Breast epithelium (tissue), 4 donors: ENCODE data around the gene FN3K. TPM values are rescaled to one million over a fixed set of nuclear protein-coding genes. Genes with fewer than 3 reads are reported as not detected.
A peak's percentile ranks its signal among the peaks of the same experiment; 100 is the strongest.

Experiments
- DNase-seq, 2 donors: peaks; one replicate each; pipeline ENCODE4 v3.0.0-alpha.2; 2019; ENCODE audit warnings: low spot score in 2 of 2
- H3K27ac ChIP-seq, 2 donors: fragments of 200-600 bp; sonication (generic) in 1 of 2; one replicate each; pipeline ENCODE4 v1.5.1; 2016 to 2019; ENCODE audit warnings: mild to moderate bottlenecking in 1 of 2
- H3K27me3 ChIP-seq, 2 donors: fragments of 200-600 bp; sonication (generic) in 1 of 2; one replicate each; pipeline versions ENCODE4 v1.5.1 to v1.6.0; 2017 to 2019; ENCODE audit warnings: control low read depth in 1 of 2, mild to moderate bottlenecking in 1 of 2
- H3K36me3 ChIP-seq: fragments of 200-600 bp; one replicate; pipeline ENCODE4 v1.5.1; 2019
- H3K4me1 ChIP-seq, 2 donors: fragments of 200-600 bp; sonication (generic); one replicate each; pipeline ENCODE4 v1.5.1; 2016 to 2019; ENCODE audit warnings: control low read depth in 1 of 2
- H3K4me3 ChIP-seq, 3 donors: fragments of 200-600 bp; sonication (generic); 1 replicate in 2 of 3; 2 replicates in 1 of 3; pipeline ENCODE4 v1.5.1; 2016 to 2019; ENCODE audit warnings: mild to moderate bottlenecking in 3 of 3, moderate library complexity in 2 of 3
- H3K9me3 ChIP-seq, 2 donors: fragments of 200-600 bp; sonication (generic) in 1 of 2; one replicate each; pipeline ENCODE4 v1.5.1; 2016 to 2019; ENCODE audit warnings: control low read depth in 1 of 2
- CTCF ChIP-seq, 3 donors: fragments of 450-650 bp; IDR thresholded peaks; one replicate each; pipeline ENCODE4 v1.5.1; 2016 to 2017; ENCODE audit warnings: antibody characterized with exemption in 3 of 3, mild to moderate bottlenecking in 3 of 3, moderate library complexity in 3 of 3
- POLR2A ChIP-seq: fragments of 450-650 bp; IDR thresholded peaks from one replicate; pipeline ENCODE4 v1.6.1; 2016; ENCODE audit warnings: antibody characterized with exemption, mild to moderate bottlenecking, moderate library complexity
- POLR2AphosphoS5 ChIP-seq, 3 donors: sonication (generic); formaldehyde crosslinking; IDR thresholded peaks; one replicate each; pipeline ENCODE4 v1.6.1; 2017; ENCODE audit warnings: antibody characterized with exemption in 3 of 3
- intact Hi-C: fragments of 100-400 bp; cut with DNase I; formaldehyde crosslinking; loops from one replicate; pipeline ENCODE4 v1.15.1; 2023; ENCODE audit warnings: low total_unique reads
- total RNA-seq, 3 donors: library from RNA; depleted of rRNA; stranded (reverse); fragments of >200 nt; gene quantifications; one replicate each; pipeline ENCODE4 v1.1.0, GENCODE V29; 2016

The FN3K gene
- total RNA-seq, 3 donors from 2014 or later, result 4.5 to 9.4 (median 7.2) TPM

DNA sequence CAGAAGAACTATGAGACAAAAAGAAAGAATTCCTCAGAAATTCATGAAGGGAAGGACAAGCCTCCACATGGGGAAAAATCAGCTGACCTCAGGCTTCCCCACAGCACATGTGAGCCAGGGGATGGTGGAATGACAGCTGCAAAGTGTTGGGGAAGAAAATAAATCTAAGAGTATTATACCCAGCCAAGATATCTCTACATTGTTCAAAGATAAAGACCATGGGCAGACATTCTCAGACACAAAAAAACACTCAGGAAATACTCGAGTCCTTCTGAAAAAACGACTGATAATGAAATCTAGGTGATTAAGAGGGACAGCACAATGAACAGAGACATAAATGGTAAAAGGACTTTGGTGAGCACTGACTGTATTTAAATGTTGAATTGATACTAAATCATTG is 40.8 kb upstream of the FN3K start:
- H3K36me3 ChIP-seq, result no peaks in the 10 kb centered on the region
- peaks cover 4 to 6% of the 10 kb centered on the region in 2 donors for H3K9me3 ChIP-seq
- intact Hi-C loops, result no loop called here
- no peak overlapping the region for H3K27ac ChIP-seq
- DNase-seq, result no peak
- no peak overlapping the region for H3K4me3 ChIP-seq
- no peak for TF ChIP-seq POLR2A
- no peak for TF ChIP-seq CTCF (IDR thresholded peaks at IDR 0.05)
- TF ChIP-seq POLR2AphosphoS5 (IDR thresholded peaks at IDR 0.05), result no peak
- no peaks in the 10 kb centered on the region for H3K27me3 ChIP-seq
- H3K4me1 ChIP-seq, result no peaks in the 10 kb centered on the region

GRCh38 chr17:82696259-82696658 is 39.2 kb upstream of the FN3K start:
- no peak overlapping the region for H3K27ac ChIP-seq
- no peaks in the 10 kb centered on the region for H3K4me1 ChIP-seq
- peak overlapping the region in 1 of 3 donors; percentile 99 for H3K4me3 ChIP-seq
- peaks cover 4 to 6% of the 10 kb centered on the region in 2 donors for H3K9me3 ChIP-seq
- H3K36me3 ChIP-seq, result no peaks in the 10 kb centered on the region
- H3K27me3 ChIP-seq, result no peaks in the 10 kb centered on the region
- TF ChIP-seq POLR2AphosphoS5 (IDR thresholded peaks at IDR 0.05) (no peak), POLR2A (no peak)
- intact Hi-C loops, result no loop called here
- no peak for DNase-seq

DNA sequence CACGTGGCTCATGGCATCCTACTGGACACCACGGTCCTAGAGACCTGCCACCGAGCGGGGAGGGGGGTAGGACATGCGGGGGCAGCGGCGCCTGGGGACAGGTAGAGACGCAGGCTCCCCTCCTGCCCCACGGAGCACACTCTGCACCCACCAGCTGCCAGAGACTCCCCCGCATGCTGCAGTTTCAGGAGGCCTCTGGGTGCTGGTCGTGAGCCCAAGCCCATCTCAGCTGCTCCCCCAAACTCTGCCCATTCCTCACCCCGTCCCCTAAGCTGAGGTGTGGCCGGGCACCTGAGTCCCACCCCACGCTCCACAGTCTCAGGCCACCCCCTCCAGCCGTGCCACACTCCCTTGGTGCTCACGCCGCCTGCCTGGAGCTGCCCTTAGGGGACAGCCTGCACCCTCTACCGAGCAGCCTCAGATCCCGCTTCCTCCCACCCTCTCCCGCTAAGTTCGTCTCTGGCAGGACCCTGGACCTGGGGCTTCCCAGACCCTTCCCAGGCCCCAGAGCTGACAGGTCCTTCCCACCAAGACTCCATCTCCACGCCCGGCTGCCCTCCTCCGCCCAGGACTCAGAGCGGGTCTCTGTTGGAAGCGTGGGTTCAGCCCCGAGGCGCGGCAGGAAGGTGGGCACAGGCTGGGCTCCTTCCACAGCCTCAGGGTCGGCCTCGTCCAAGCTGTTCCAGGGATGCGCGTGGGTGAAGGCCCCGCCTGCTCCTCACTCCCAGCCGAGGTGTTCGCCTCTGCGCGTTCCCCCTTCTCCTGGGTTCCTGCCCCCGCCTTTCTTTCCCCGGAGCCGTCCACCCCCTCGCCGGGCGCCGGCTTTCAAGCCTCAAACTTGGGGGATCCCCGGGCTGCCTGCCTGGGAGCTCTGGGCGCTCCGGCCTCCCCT is 38.3 kb upstream of the FN3K start:
- no peak for TF ChIP-seq POLR2A
- TF ChIP-seq POLR2AphosphoS5 (IDR thresholded peaks at IDR 0.05), result no peak
- TF ChIP-seq CTCF (IDR thresholded peaks at IDR 0.05), result no peak
- Histone ChIP-seq H3K9me3 (peaks cover 4 to 6% of the 10 kb centered on the region in 2 donors), H3K4me3 (peak overlapping the region; percentile 72 to 99 (median 75)), H3K36me3 (no peaks in the 10 kb centered on the region), H3K4me1 (no peaks in the 10 kb centered on the region), H3K27me3 (no peaks in the 10 kb centered on the region), H3K27ac (peak overlapping the region; percentile 65 to 72)
- no peak for DNase-seq
- intact Hi-C loops, result no loop called here

DNA sequence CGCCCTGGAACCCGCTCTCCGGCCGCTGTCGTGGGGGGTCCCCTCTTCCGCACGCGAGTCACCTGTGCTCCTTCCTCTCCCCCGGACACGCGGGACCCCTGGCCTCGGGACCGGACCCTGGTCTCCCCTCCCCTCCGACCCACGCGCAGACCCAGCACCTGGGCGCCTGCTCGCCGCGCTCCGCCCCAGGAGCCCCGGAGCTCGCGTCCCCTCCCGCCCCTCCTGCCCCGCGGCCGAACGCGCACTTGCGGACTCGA is 37.7 kb upstream of the FN3K start:
- Histone ChIP-seq H3K27ac (peak overlapping the region; percentile 65 to 72), H3K9me3 (peaks cover 4 to 6% of the 10 kb centered on the region in 2 donors), H3K4me1 (no peaks in the 10 kb centered on the region), H3K27me3 (no peaks in the 10 kb centered on the region), H3K4me3 (peak overlapping the region; percentile 72 to 99 (median 75)), H3K36me3 (no peaks in the 10 kb centered on the region)
- intact Hi-C loops, result no loop called here
- DNase-seq, result no peak
- TF ChIP-seq CTCF (IDR thresholded peaks at IDR 0.05), result no peak
- TF ChIP-seq POLR2AphosphoS5 (IDR thresholded peaks at IDR 0.05), result no peak
- TF ChIP-seq POLR2A, result no peak

DNA sequence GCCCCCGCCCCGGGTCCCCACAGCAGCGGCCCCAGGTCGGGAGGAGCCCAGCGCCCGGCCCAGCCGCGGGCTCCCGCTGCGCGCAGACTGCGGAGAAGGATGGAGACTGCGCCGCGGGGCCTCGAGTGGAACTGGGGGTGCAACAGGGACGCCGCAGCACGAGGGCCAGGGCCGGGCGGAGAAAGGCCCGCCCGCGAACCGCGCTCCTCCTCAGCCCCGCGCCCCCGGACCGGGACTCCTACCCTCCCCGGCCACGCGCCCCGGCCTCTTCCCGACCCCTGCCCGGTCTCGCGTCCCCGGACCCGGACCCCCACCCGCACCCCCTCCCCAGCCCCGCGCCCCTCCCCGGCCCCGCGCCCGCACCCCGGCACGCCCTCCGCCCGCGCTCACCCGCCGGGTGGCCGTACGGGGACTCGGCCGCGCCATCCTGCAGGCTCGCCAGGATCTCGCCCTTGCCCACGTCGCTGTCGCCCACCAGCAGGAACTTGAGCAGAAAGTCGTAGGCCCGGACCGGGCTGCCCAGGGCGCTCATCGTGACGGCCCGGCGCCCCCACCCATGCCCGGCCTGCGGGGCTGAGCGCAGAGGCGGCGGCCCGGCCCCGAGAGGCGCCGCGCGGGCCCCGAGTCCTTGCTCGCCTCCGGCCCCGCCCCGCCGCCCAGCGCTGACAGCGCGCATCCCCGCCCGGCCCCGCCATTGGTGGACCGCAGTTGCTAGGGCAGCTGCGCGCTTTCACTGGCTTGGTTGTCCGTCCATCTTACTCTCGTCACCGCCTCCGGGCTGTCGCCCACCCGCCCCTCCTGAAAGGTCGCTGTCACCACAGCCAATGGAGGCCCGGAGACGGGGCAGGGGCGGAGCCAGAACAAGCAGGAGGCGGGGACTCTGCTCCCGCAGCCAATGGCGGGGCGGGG is 37.1 kb upstream of the FN3K start, which contains the start of gene RAB40B:
RAB40B (minus strand) TSS at position 634 of the 909 bp plus-strand sequence; CDS start at position 532, 102 bp downstream.
- H3K4me3 ChIP-seq, result peak within 1 kb of the TSS; percentile 72 to 99 (median 75)
- peaks cover 4 to 6% of the 10 kb centered on the region in 2 donors for H3K9me3 ChIP-seq
- peak within 1 kb of the TSS; percentile 65 to 72 for H3K27ac ChIP-seq
- no peaks in the 10 kb centered on the region for H3K4me1 ChIP-seq
- no peaks in the 10 kb centered on the region for H3K27me3 ChIP-seq
- TF ChIP-seq POLR2A (no peak), CTCF (IDR thresholded peaks at IDR 0.05) (peak in 1 of 3 donors; percentile 15), POLR2AphosphoS5 (IDR thresholded peaks at IDR 0.05) (peak in 2 of 3 donors; percentile 15 to 22)
- no peaks in the 10 kb centered on the region for H3K36me3 ChIP-seq
- intact Hi-C loops, result no loop called here
- DNase-seq, result peak; percentile 100
